ENCODE measurements around the gene FBXO42. TPM values are rescaled to one million over a fixed set of nuclear protein-coding genes. Genes with fewer than 3 reads are reported as not detected.

Gene FBXO42
- total RNA-seq, 1 donor from 2014 or later: 24.3 TPM

GRCh38 chr1:16243936-16244649 lies 108.2 kb downstream of the FBXO42 start:
- Mint-ChIP-seq H3K36me3 (ENCODE audit: low read depth) (no peaks in the 10 kb centered on the region), H3K4me1 (peaks cover 7% of the 10 kb centered on the region), H3K9me3 (no peaks in the 10 kb centered on the region), H3K27ac (ENCODE audit: unreplicated experiment) (no peak overlapping the region), H3K4me3 (peak overlapping the region; percentile 60), H3K27me3 (ENCODE audit: low read depth) (no peaks in the 10 kb centered on the region)
- TF ChIP-seq CTCF (conservative IDR thresholded peaks at IDR 0.05): peak; percentile 85
- peak; percentile 73 for DNase-seq (ENCODE audit: low read depth, low spot score)

GRCh38 chr1:16243215-16243610 lies 109.1 kb downstream of the FBXO42 start:
- H3K4me3 Mint-ChIP-seq: no peak overlapping the region
- H3K27me3 Mint-ChIP-seq (ENCODE audit: low read depth): peaks cover 4% of the 10 kb centered on the region
- no peaks in the 10 kb centered on the region for H3K9me3 Mint-ChIP-seq
- H3K27ac Mint-ChIP-seq (ENCODE audit: unreplicated experiment): no peak overlapping the region
- peaks cover 7% of the 10 kb centered on the region for H3K4me1 Mint-ChIP-seq
- DNase-seq (ENCODE audit: low read depth, low spot score): no peak
- TF ChIP-seq CTCF (conservative IDR thresholded peaks at IDR 0.05): no peak
- no peaks in the 10 kb centered on the region for H3K36me3 Mint-ChIP-seq (ENCODE audit: low read depth)

GRCh38 chr1:16242556-16243214 lies 109.6 kb downstream of the FBXO42 start:
- no peak for DNase-seq (ENCODE audit: low read depth, low spot score)
- TF ChIP-seq CTCF (conservative IDR thresholded peaks at IDR 0.05): no peak
- no peak overlapping the region for H3K4me3 Mint-ChIP-seq

GRCh38 chr1:16241221-16241708 lies 111.0 kb downstream of the FBXO42 start:
- peak overlapping the region; percentile 34 for H3K4me3 Mint-ChIP-seq
- peaks cover 22% of the 10 kb centered on the region for H3K4me1 Mint-ChIP-seq
- DNase-seq (ENCODE audit: low read depth, low spot score): no peak
- peaks cover 6% of the 10 kb centered on the region for H3K27me3 Mint-ChIP-seq (ENCODE audit: low read depth)
- no peaks in the 10 kb centered on the region for H3K9me3 Mint-ChIP-seq
- TF ChIP-seq CTCF (conservative IDR thresholded peaks at IDR 0.05): no peak
- H3K27ac Mint-ChIP-seq (ENCODE audit: unreplicated experiment): no peak overlapping the region
- no peaks in the 10 kb centered on the region for H3K36me3 Mint-ChIP-seq (ENCODE audit: low read depth)

More at GRCh38 chr1:16242556-16243214, 109.6 kb downstream of the FBXO42 start:
- no peak overlapping the region for H3K27ac Mint-ChIP-seq (ENCODE audit: unreplicated experiment)
- no peaks in the 10 kb centered on the region for H3K9me3 Mint-ChIP-seq
- no peaks in the 10 kb centered on the region for H3K36me3 Mint-ChIP-seq (ENCODE audit: low read depth)
- peaks cover 10% of the 10 kb centered on the region for H3K4me1 Mint-ChIP-seq
- H3K27me3 Mint-ChIP-seq (ENCODE audit: low read depth): peaks cover 4% of the 10 kb centered on the region

- Mint-ChIP-seq H3K4me3 (peak overlapping the region; percentile 72), H3K36me3 (ENCODE audit: low read depth) (no peaks in the 10 kb centered on the region), H3K27me3 (ENCODE audit: low read depth) (peaks cover 6% of the 10 kb centered on the region), H3K4me1 (peaks cover 29% of the 10 kb centered on the region), H3K27ac (ENCODE audit: unreplicated experiment) (no peak overlapping the region), H3K9me3 (no peaks in the 10 kb centered on the region)
- no peak for TF ChIP-seq CTCF (conservative IDR thresholded peaks at IDR 0.05)
- no peak for DNase-seq (ENCODE audit: low read depth, low spot score)
Observed at GRCh38 chr1:16239972-16240491, 112.2 kb downstream of the FBXO42 start.

Measured in neural crest cell (in vitro differentiated cells).